HG02610 (cell line): ENCODE data around the gene CNTNAP2.

Experiments
- ATAC-seq: cut with Tn5 transposase; IDR thresholded peaks from one replicate; pipeline ENCODE4 v1.9.1; 2021; ENCODE audit warnings: mild to moderate bottlenecking, moderate library complexity; ENCODE audit not compliant: unreplicated experiment

CNTNAP2 gene

GRCh38 chr7:147298611-147299043 is 1182.0 kb downstream of the CNTNAP2 start:
- ATAC-seq, result no peak

- ATAC-seq, result no peak
Observed at GRCh38 chr7:147300293-147300692, 1183.7 kb downstream of the CNTNAP2 start.

GRCh38 chr7:147304376-147304775 is 1187.8 kb downstream of the CNTNAP2 start:
- no peak for ATAC-seq

GRCh38 chr7:147305827-147306226 is 1189.2 kb downstream of the CNTNAP2 start:
- no peak for ATAC-seq

GRCh38 chr7:147308539-147308938 is 1191.9 kb downstream of the CNTNAP2 start:
- ATAC-seq, result no peak

- no peak for ATAC-seq
Observed at GRCh38 chr7:147311336-147311735, 1194.7 kb downstream of the CNTNAP2 start.

GRCh38 chr7:147321504-147321903 is 1204.9 kb downstream of the CNTNAP2 start:
- no peak for ATAC-seq

- ATAC-seq, result no peak
Observed at GRCh38 chr7:147332988-147333387, 1216.4 kb downstream of the CNTNAP2 start.

GRCh38 chr7:147363101-147363500 is 1246.5 kb downstream of the CNTNAP2 start:
- no peak for ATAC-seq

GRCh38 chr7:147376192-147376591 is 1259.6 kb downstream of the CNTNAP2 start:
- ATAC-seq, result no peak

GRCh38 chr7:147380926-147381325 is 1264.3 kb downstream of the CNTNAP2 start:
- no peak for ATAC-seq

GRCh38 chr7:147394329-147394728 is 1277.7 kb downstream of the CNTNAP2 start:
- no peak for ATAC-seq

GRCh38 chr7:147400221-147400689 is 1283.7 kb downstream of the CNTNAP2 start:
- ATAC-seq, result no peak

- no peak for ATAC-seq
Observed at GRCh38 chr7:147400925-147401324, 1284.3 kb downstream of the CNTNAP2 start.

- ATAC-seq, result no peak
Observed at GRCh38 chr7:147405621-147406020, 1289.0 kb downstream of the CNTNAP2 start.

GRCh38 chr7:147406521-147407135 is 1290.0 kb downstream of the CNTNAP2 start:
- no peak for ATAC-seq

GRCh38 chr7:147411096-147411495 is 1294.5 kb downstream of the CNTNAP2 start:
- no peak for ATAC-seq

GRCh38 chr7:147412109-147412508 is 1295.5 kb downstream of the CNTNAP2 start:
- ATAC-seq, result no peak

- ATAC-seq, result no peak
Observed at GRCh38 chr7:147412782-147413556, 1296.4 kb downstream of the CNTNAP2 start.

GRCh38 chr7:147413557-147413870 is 1296.9 kb downstream of the CNTNAP2 start:
- ATAC-seq, result no peak

- ATAC-seq, result no peak
Observed at GRCh38 chr7:147415991-147416390, 1299.4 kb downstream of the CNTNAP2 start.

- no peak for ATAC-seq
Observed at GRCh38 chr7:147418966-147419365, 1302.4 kb downstream of the CNTNAP2 start.
